Effector memory CD8-positive, alpha-beta T cell (primary cell): Measurements from ENCODE around the gene PDE6G.
A peak's percentile ranks its signal among the peaks of the same experiment; 100 is the strongest.
"Not testable (repeated sequence)": the region's sequence is repeated elsewhere in the genome, so short reads cannot be mapped to it uniquely, and the experiment has no call there.

ENCODE experiments used
- ATAC-seq: fragments of 150-1000 bp; cut with Tn5 transposase; replicated peaks from 2 replicates; pipeline ENCODE4 v1.10.0; 2021; ENCODE audit warnings: mild to moderate bottlenecking, moderate library complexity
- DNase-seq, 3 experiments: peaks; one replicate each; pipeline ENCODE4 v3.0.0; 2021
- H3K27ac Mint-ChIP-seq, 2 donors: one replicate each; pipeline ENCODE4 v1.8.0; 2022; ENCODE audit warnings: mild to moderate bottlenecking in 2 of 2, mixed read lengths in 2 of 2, moderate library complexity in 2 of 2
- H3K27me3 Mint-ChIP-seq, 2 donors: one replicate each; pipeline ENCODE4 v1.8.0; 2022; ENCODE audit warnings: mixed read lengths in 2 of 2
- H3K36me3 Mint-ChIP-seq: one replicate; pipeline ENCODE4 v1.8.0; 2022; ENCODE audit warnings: mild to moderate bottlenecking, moderate library complexity, mixed read lengths; ENCODE audit not compliant: insufficient read depth
- H3K4me1 Mint-ChIP-seq, 2 donors: one replicate each; pipeline ENCODE4 v1.8.0; 2022; ENCODE audit warnings: low read depth in 2 of 2, mixed read lengths in 2 of 2
- H3K4me3 Mint-ChIP-seq, 2 donors: one replicate each; pipeline ENCODE4 v1.8.0; 2022; ENCODE audit warnings: mild to moderate bottlenecking in 2 of 2, mixed read lengths in 2 of 2, moderate library complexity in 2 of 2
- H3K9me3 Mint-ChIP-seq, 2 donors: one replicate each; pipeline ENCODE4 v1.8.0; 2022; ENCODE audit warnings: mixed read lengths in 2 of 2

Gene PDE6G

DNA sequence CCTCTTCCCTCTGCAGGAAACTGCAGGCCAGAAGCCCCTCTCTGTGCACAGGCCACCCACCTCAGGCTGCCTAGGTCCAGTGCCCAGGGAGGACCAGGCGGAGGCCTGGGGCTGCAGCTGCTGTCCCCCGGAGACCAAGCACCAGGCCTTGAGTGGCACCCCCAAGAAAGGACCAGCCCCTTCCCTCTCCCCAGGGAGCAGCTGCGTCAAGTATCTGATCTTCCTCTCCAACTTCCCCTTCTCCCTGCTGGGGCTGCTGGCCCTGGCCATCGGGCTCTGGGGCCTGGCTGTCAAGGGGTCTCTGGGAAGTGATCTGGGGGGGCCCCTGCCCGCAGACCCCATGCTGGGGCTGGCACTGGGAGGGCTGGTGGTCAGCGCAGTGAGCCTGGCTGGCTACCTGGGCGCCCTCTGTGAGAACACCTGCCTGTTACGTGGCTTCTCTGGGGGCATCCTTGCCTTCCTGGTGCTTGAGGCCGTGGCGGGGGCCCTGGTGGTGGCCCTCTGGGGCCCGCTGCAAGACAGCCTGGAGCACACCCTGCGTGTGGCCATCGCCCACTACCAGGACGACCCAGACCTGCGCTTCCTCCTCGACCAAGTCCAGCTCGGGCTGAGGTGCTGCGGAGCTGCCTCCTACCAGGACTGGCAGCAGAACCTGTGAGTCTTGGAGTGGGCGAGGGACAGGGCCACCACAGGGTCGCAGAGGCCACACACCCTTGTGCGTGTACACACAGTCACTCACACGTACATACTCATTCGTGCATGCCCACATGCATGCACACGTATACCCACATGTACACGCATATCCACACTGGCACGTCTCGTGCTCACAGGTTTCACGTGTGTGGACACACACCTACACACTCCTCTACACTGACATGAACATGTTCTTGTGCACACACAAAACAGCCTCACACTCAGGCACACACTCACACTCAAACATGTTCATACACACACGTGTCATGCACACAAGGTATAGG is 11.1 kb downstream of the PDE6G start:
- H3K4me3 Mint-ChIP-seq = no peak overlapping the region
- no peaks in the 10 kb centered on the region for H3K36me3 Mint-ChIP-seq
- no peak overlapping the region for H3K27ac Mint-ChIP-seq
- peaks cover 9 to 24% of the 10 kb centered on the region in 2 donors for H3K27me3 Mint-ChIP-seq
- no peaks in the 10 kb centered on the region for H3K4me1 Mint-ChIP-seq
- DNase-seq = no peak
- H3K9me3 Mint-ChIP-seq = no peaks in the 10 kb centered on the region
- no peak for ATAC-seq

DNA sequence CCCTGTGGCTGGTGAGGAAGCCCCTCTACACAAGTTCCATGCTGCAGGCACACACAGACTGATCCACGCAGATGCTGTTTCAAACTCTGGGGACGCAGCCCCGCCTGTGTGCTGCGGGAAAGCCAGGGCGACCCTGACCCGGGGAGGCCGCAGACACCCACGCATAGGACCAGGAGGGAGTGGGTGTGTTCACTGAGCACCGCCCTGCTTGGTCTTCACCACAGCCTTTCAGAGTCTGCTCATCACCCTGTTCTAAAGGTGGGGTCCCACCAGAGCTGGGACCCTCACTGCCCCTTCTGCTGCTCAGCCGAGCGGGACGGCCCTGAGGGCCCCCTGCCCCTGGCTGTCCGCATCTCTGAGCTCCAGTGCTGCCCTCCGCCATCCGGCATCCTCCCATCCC is 11.8 kb downstream of the PDE6G start:
- ATAC-seq = no peak
- H3K27ac Mint-ChIP-seq = no peak overlapping the region
- H3K4me1 Mint-ChIP-seq = no peaks in the 10 kb centered on the region

DNA sequence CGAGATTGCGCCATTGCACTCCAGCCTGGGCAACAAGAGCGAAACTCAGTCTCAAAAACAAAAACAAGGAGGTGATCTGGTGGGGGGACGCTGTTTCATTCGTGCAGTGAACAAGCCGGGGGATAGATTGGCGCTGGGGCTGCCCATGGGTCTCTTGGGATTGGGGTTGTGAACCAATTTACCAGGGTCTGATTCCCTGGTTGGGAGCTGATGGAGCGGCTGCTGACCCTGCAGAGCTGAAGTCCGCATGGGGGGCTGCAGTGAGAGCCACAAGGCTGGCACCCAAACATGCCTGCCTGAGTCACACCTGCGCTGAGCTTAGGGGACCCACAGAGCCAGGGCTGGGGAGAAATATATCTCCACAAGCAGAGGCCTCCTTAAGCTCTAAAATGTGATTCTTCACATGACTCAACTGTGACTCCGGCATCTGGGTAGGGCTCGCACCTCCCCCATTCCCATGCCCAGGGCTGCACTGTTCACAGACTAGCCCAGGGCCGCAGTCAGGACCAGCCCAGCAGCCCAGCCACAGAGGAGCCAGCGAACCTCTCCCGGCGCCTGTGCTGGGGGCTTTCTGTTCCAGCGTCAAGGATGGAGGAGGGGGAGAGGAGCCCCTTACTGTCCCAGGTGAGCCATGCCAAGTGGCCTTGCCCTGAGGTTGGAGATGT is 14.4 kb downstream of the PDE6G start:
- H3K27me3 Mint-ChIP-seq = peaks cover 2 to 5% of the 10 kb centered on the region in 2 donors
- no peak for DNase-seq
- H3K4me1 Mint-ChIP-seq = no peaks in the 10 kb centered on the region
- H3K27ac Mint-ChIP-seq = no peak overlapping the region
- no peak for ATAC-seq
- H3K4me3 Mint-ChIP-seq = no peak overlapping the region
- H3K36me3 Mint-ChIP-seq = no peaks in the 10 kb centered on the region
- no peaks in the 10 kb centered on the region for H3K9me3 Mint-ChIP-seq

More for the DNA sequence above, 11.8 kb downstream of the PDE6G start:
- Mint-ChIP-seq H3K9me3 (no peaks in the 10 kb centered on the region), H3K27me3 (peaks cover 9 to 20% of the 10 kb centered on the region in 2 donors), H3K4me3 (no peak overlapping the region), H3K36me3 (no peaks in the 10 kb centered on the region)
- no peak for DNase-seq

- H3K9me3 Mint-ChIP-seq = no peaks in the 10 kb centered on the region
- DNase-seq (no peak), ATAC-seq (no peak)
- no peak overlapping the region for H3K27ac Mint-ChIP-seq
- no peaks in the 10 kb centered on the region for H3K36me3 Mint-ChIP-seq
- no peaks in the 10 kb centered on the region for H3K27me3 Mint-ChIP-seq
- H3K4me3 Mint-ChIP-seq = no peak overlapping the region
- peaks cover 10% of the 10 kb centered on the region in 2 donors for H3K4me1 Mint-ChIP-seq
These were observed 16.3 kb downstream of the PDE6G start for GRCh38 chr17:81640011-81640410.

GRCh38 chr17:81638683-81639082 is 17.7 kb downstream of the PDE6G start:
- no peak overlapping the region for H3K4me3 Mint-ChIP-seq
- no peaks in the 10 kb centered on the region for H3K36me3 Mint-ChIP-seq
- no peaks in the 10 kb centered on the region for H3K9me3 Mint-ChIP-seq
- no peak for ATAC-seq
- peaks cover 10% of the 10 kb centered on the region in 2 donors for H3K4me1 Mint-ChIP-seq
- H3K27ac Mint-ChIP-seq = no peak overlapping the region
- DNase-seq = no peak
- no peaks in the 10 kb centered on the region for H3K27me3 Mint-ChIP-seq

GRCh38 chr17:81636505-81637288 is 19.6 kb downstream of the PDE6G start, which contains the start of the genes NPLOC4 and TSPAN10:
TSS of gene NPLOC4 (minus strand) at chr17:81637112. CDS start at chr17:81636930, 182 bp downstream.
TSS of gene TSPAN10 (plus strand) at chr17:81637196. CDS start at chr17:81642413, 5,217 bp downstream.
- H3K4me3 Mint-ChIP-seq = peak within 1 kb of the TSS; percentile 82 to 85
- H3K9me3 Mint-ChIP-seq = no peaks in the 10 kb centered on the region
- peak within 1 kb of the TSS; percentile 84 to 92 for H3K27ac Mint-ChIP-seq
- no peaks in the 10 kb centered on the region for H3K36me3 Mint-ChIP-seq
- ATAC-seq (peak; percentile 92), DNase-seq (peak; percentile 68 to 75 (median 72))
- no peaks in the 10 kb centered on the region for H3K27me3 Mint-ChIP-seq
- H3K4me1 Mint-ChIP-seq = peaks cover 11 to 14% of the 10 kb centered on the region in 2 donors

- peak; percentile 4 for ATAC-seq
- H3K36me3 Mint-ChIP-seq = no peaks in the 10 kb centered on the region
- peak overlapping the region; percentile 82 to 85 for H3K4me3 Mint-ChIP-seq
- DNase-seq = no peak
- H3K4me1 Mint-ChIP-seq = peaks cover 14% of the 10 kb centered on the region in 2 donors
- peak overlapping the region; percentile 84 to 92 for H3K27ac Mint-ChIP-seq
- no peaks in the 10 kb centered on the region for H3K27me3 Mint-ChIP-seq
- H3K9me3 Mint-ChIP-seq = no peaks in the 10 kb centered on the region
These were observed 20.3 kb downstream of the PDE6G start for GRCh38 chr17:81635973-81636504.

GRCh38 chr17:81635431-81635830 is 20.9 kb downstream of the PDE6G start:
- Mint-ChIP-seq H3K4me3 (peak overlapping the region; percentile 82 to 85), H3K4me1 (peaks cover 14% of the 10 kb centered on the region in 2 donors), H3K36me3 (peaks cover 4% of the 10 kb centered on the region), H3K27me3 (no peaks in the 10 kb centered on the region), H3K9me3 (no peaks in the 10 kb centered on the region), H3K27ac (peak overlapping the region; percentile 84 to 92)
- DNase-seq (no peak), ATAC-seq (no peak)

- Mint-ChIP-seq H3K4me1 (peaks cover 14% of the 10 kb centered on the region in 2 donors), H3K27me3 (no peaks in the 10 kb centered on the region), H3K36me3 (peaks cover 40% of the 10 kb centered on the region), H3K27ac (no peak overlapping the region), H3K4me3 (no peak overlapping the region), H3K9me3 (no peaks in the 10 kb centered on the region)
- no peak for DNase-seq
- ATAC-seq = no peak
These were observed 24.9 kb downstream of the PDE6G start for GRCh38 chr17:81631482-81631881.

GRCh38 chr17:81630274-81630673 is 26.1 kb downstream of the PDE6G start:
- H3K4me3 Mint-ChIP-seq = no peak overlapping the region
- DNase-seq = no peak
- no peak for ATAC-seq
- peaks cover 52% of the 10 kb centered on the region for H3K36me3 Mint-ChIP-seq
- no peaks in the 10 kb centered on the region for H3K27me3 Mint-ChIP-seq
- H3K4me1 Mint-ChIP-seq = peaks cover 7 to 8% of the 10 kb centered on the region in 2 donors
- no peaks in the 10 kb centered on the region for H3K9me3 Mint-ChIP-seq
- H3K27ac Mint-ChIP-seq = no peak overlapping the region

GRCh38 chr17:81621494-81622130 is 34.7 kb downstream of the PDE6G start:
- Mint-ChIP-seq H3K4me1 (peaks cover 14 to 20% of the 10 kb centered on the region in 2 donors), H3K9me3 (peaks cover 0 to 3% of the 10 kb centered on the region in 2 donors), H3K36me3 (peaks cover 82% of the 10 kb centered on the region), H3K4me3 (no peak overlapping the region), H3K27ac (peak overlapping the region in 1 of 2 donors; percentile 64), H3K27me3 (no peaks in the 10 kb centered on the region)
- DNase-seq (no peak), ATAC-seq (no peak)

DNA sequence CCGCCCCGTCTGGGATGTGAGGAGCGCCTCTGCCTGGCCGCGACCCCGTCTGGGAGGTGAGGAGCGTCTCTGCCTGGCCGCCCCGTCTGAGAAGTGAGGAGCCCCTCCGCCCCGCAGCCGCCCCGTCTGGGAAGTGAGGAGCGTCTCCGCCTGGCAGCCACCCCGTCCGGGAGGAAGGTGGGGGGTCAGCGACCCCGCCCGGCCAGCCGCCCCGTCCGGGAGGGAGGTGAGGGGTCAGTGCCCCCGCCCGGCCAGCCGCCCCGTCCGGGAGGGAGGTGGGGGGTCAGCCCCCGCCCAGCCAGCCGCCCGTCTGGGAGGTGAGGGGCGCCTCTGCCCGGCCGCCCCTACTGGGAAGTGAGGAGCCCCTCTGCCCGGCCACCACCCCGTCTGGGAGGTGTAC is 38.0 kb downstream of the PDE6G start:
- H3K27ac Mint-ChIP-seq, H3K4me3 Mint-ChIP-seq, ATAC-seq, DNase-seq, H3K9me3 Mint-ChIP-seq, H3K27me3 Mint-ChIP-seq: not testable (repeated sequence)
- Mint-ChIP-seq H3K4me1 (peaks cover 22 to 33% of the 10 kb centered on the region in 2 donors), H3K36me3 (peaks cover 75% of the 10 kb centered on the region)
